ENCODE measurements around the gene ARVCF. TPM values are rescaled to one million over a fixed set of nuclear protein-coding genes. Genes with fewer than 3 reads are reported as not detected.
A peak's percentile ranks its signal among the peaks of the same experiment; 100 is the strongest.

Gene ARVCF
- total RNA-seq, 3 donors from 2014 or later: 11.2 to 15.3 (median 15.1) TPM

- Histone ChIP-seq H3K9me3 (no peaks in the 10 kb centered on the region), H3K4me1 (ENCODE audit: low read depth) (no peaks in the 10 kb centered on the region), H3K36me3 (ENCODE audit: low read depth) (no peaks in the 10 kb centered on the region), H3K4me3 (no peak overlapping the region)
- DNase-seq (peak in 2 of 3 donors; percentile 17 to 34), ATAC-seq (no peak)
- intact Hi-C loops (cut with DNase I, micrococcal nuclease): no loop called here
- no peak for TF ChIP-seq CTCF (IDR thresholded peaks at IDR 0.05)
Measured at GRCh38 chr22:19991645-19992451, 24.8 kb downstream of the ARVCF start.

- Histone ChIP-seq H3K36me3 (ENCODE audit: low read depth) (no peaks in the 10 kb centered on the region), H3K4me3 (no peak overlapping the region), H3K9me3 (no peaks in the 10 kb centered on the region), H3K4me1 (ENCODE audit: low read depth) (peaks cover 5% of the 10 kb centered on the region)
- TF ChIP-seq CTCF (IDR thresholded peaks at IDR 0.05): no peak
- no peak for DNase-seq
- no peak for ATAC-seq
- intact Hi-C loops (cut with DNase I, micrococcal nuclease): no loop called here
Measured at GRCh38 chr22:19991395-19991644, 25.3 kb downstream of the ARVCF start.

- Histone ChIP-seq H3K4me1 (ENCODE audit: low read depth) (peaks cover 10% of the 10 kb centered on the region), H3K4me3 (no peak overlapping the region), H3K9me3 (no peaks in the 10 kb centered on the region), H3K36me3 (ENCODE audit: low read depth) (no peaks in the 10 kb centered on the region)
- ATAC-seq (no peak), DNase-seq (peak in 2 of 3 donors; percentile 16 to 39)
- intact Hi-C loops (cut with DNase I, micrococcal nuclease): no loop called here
- TF ChIP-seq CTCF (IDR thresholded peaks at IDR 0.05): no peak
Measured at GRCh38 chr22:19990609-19991394, 25.8 kb downstream of the ARVCF start.

GRCh38 chr22:19990188-19990587, 26.4 kb downstream of the ARVCF start:
- ATAC-seq (no peak), DNase-seq (peak in 2 of 3 donors; percentile 11)
- no peak for TF ChIP-seq CTCF (IDR thresholded peaks at IDR 0.05)
- Histone ChIP-seq H3K4me1 (ENCODE audit: low read depth) (peaks cover 11% of the 10 kb centered on the region), H3K9me3 (no peaks in the 10 kb centered on the region), H3K36me3 (ENCODE audit: low read depth) (no peaks in the 10 kb centered on the region), H3K4me3 (no peak overlapping the region)
- intact Hi-C loops (cut with DNase I, micrococcal nuclease): no loop called here

GRCh38 chr22:19989725-19990067, 26.9 kb downstream of the ARVCF start:
- DNase-seq: no peak
- intact Hi-C loops (cut with DNase I, micrococcal nuclease): no loop called here

More at GRCh38 chr22:19989725-19990067, 26.9 kb downstream of the ARVCF start:
- peaks cover 11% of the 10 kb centered on the region for H3K4me1 ChIP-seq (ENCODE audit: low read depth)
- no peaks in the 10 kb centered on the region for H3K9me3 ChIP-seq
- H3K36me3 ChIP-seq (ENCODE audit: low read depth): no peaks in the 10 kb centered on the region
- H3K4me3 ChIP-seq: no peak overlapping the region
- ATAC-seq: no peak
- no peak for TF ChIP-seq CTCF (IDR thresholded peaks at IDR 0.05)
